GM19043 (cell line): ENCODE results near the gene GRIN3B.
"Not testable (repeated sequence)": the region's sequence is repeated elsewhere in the genome, so short reads cannot be mapped to it uniquely, and the experiment has no call there.

ENCODE experiments used
- ATAC-seq: cut with Tn5 transposase; IDR thresholded peaks from one replicate; pipeline ENCODE4 v1.9.1; 2021; ENCODE audit warnings: low read depth; ENCODE audit not compliant: unreplicated experiment

The GRIN3B gene

GRCh38 chr19:1000095-1000494 is at the start of gene GRIN3B:
GRIN3B (plus strand) TSS chr19:1000419; CDS start chr19:1000438, 19 bp downstream.
- no peak for ATAC-seq

GRCh38 chr19:952049-952679 is 48.1 kb upstream of the GRIN3B start:
- no peak for ATAC-seq

- no peak for ATAC-seq
Observed at GRCh38 chr19:952680-953444, 47.4 kb upstream of the GRIN3B start.

GRCh38 chr19:953445-954271 is 46.6 kb upstream of the GRIN3B start:
- no peak for ATAC-seq

GRCh38 chr19:954272-954671 is 45.9 kb upstream of the GRIN3B start:
- ATAC-seq, result no peak

GRCh38 chr19:954672-955494 is 45.3 kb upstream of the GRIN3B start:
- ATAC-seq, result no peak

GRCh38 chr19:955803-956765 is 44.1 kb upstream of the GRIN3B start:
- ATAC-seq, result no peak

GRCh38 chr19:956766-957440 is 43.3 kb upstream of the GRIN3B start:
- ATAC-seq, result no peak

- not testable (repeated sequence) for ATAC-seq
Observed at GRCh38 chr19:957578-957977, 42.6 kb upstream of the GRIN3B start.

- ATAC-seq, result no peak
Observed at GRCh38 chr19:958967-959855, 41.0 kb upstream of the GRIN3B start.

- no peak for ATAC-seq
Observed at GRCh38 chr19:960020-960419, 40.2 kb upstream of the GRIN3B start.

GRCh38 chr19:960601-960938 is 39.6 kb upstream of the GRIN3B start:
- no peak for ATAC-seq

GRCh38 chr19:961866-962620 is 38.2 kb upstream of the GRIN3B start:
- ATAC-seq, result no peak

- no peak for ATAC-seq
Observed at GRCh38 chr19:962683-963400, 37.4 kb upstream of the GRIN3B start.

- no peak for ATAC-seq
Observed at GRCh38 chr19:963486-963951, 36.7 kb upstream of the GRIN3B start.

- no peak for ATAC-seq
Observed at GRCh38 chr19:964116-964520, 36.1 kb upstream of the GRIN3B start.
